Dermis blood vessel endothelial cell (primary cell): Measurements from ENCODE around the gene SPOCK3. TPM values are rescaled to one million over a fixed set of nuclear protein-coding genes. Genes with fewer than 3 reads are reported as not detected.
A peak's percentile ranks its signal among the peaks of the same experiment; 100 is the strongest.

Experiments used
- DNase-seq: peaks from one replicate; pipeline ENCODE4 v3.0.0; 2010
- total RNA-seq: library from RNA; depleted of rRNA; stranded (reverse); fragments of >200 nt; gene quantifications from 2 replicates; pipeline ENCODE4 v1.2.3, GENCODE V29; 2014

The SPOCK3 gene
- total RNA-seq, 1 donor from 2014 or later: not detected

- DNase-seq: no peak
These were observed 62.4 kb downstream of the SPOCK3 start for GRCh38 chr4:167171928-167172327.

DNA sequence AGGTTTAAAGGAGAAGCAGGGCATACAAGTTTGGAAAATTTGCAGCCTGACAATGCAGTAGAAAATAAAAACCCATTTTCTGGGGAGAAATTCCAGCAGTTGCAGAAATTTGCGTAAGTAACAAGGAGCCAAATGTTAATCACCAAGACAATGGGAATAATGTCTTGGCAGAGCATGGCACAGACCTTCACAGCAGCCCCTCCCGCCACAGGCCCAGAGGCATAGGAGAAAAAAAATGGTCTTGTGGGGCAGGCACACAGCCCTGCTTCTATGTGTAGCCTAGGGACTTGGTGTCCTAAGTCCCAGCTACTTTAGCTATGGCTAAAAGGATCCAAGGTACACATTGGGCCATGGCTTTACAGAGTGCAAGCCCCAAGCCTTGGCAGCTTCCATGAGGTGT, 65.7 kb downstream of the SPOCK3 start:
- DNase-seq: no peak

DNA sequence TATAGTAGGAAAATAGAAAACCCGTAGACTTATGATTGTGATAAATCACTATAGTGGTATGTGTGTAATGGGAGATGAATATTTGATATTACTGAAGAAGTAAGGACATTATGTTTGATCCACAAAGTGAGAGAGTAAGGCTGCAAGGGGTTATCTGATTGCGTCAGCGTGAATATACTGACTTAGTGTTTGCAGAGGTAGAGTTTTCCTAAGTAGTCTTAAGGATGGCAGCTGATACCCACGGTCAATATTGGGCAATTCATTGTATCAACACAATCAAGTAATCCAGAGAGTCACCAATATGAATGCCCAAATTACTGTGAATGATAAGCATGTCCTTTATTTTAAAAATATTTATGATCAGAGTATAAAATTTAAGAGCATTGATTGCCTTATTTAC, 83.7 kb downstream of the SPOCK3 start:
- no peak for DNase-seq

GRCh38 chr4:167144605-167145004, 89.7 kb downstream of the SPOCK3 start:
- no peak for DNase-seq

DNA sequence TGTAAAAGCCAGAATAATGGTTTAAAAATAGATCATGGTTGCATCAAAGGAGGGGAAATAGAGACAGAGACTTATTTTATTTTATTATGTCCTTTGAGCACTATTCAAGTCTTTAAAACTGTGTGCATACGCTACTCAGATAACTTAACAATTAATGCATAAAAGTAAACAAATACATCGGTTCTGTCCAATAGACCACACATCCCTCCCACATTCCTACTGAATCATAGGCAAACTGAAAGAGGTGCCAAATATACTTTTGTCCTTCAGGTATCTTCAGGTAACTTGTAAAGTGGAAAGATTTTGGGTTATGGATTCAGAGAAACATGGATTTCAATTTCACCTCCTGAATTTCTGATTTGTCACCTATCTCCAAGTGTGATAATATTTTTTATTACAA, 91.3 kb downstream of the SPOCK3 start:
- DNase-seq: no peak

GRCh38 chr4:167136270-167136669, 98.0 kb downstream of the SPOCK3 start:
- no peak for DNase-seq

DNA sequence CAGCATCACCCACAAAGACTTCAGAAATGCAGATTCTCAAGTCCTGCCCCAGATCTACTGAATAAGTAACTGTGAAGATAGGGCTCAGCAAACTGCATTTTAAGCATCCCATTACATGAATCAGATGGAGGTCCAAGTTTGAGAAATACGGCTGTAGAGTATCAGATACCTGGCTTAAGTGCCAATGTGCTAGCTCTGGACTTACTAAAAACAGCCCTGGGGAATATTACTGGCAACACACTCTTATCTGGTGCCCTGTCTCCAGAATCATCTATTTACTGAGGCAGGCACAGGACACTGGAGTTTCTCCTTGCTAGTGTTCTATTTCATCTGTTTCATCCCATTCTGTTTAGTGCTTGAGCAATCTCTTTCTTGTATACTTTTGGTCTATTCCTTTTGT, 105.1 kb downstream of the SPOCK3 start:
- no peak for DNase-seq

GRCh38 chr4:167119392-167119791, 114.9 kb downstream of the SPOCK3 start:
- no peak for DNase-seq

DNA sequence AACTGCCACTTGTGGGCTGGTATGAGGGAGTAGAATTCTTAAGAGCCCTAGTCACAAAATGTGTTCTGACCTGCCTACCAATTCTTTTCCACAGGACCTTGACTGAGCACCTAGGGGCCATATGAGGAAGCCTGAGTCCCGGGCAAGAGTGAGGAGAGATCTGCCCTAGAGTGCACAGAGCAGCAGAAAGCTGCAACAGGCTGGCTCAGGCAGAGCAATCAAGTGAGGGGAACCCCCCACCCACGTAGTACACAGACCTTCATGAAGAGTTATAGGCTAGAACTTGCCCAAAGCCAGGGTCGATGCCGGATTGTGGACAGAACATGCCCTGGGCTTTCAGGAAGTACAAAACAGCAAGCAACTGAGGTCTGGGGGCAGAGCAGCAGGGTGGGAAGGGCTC, 117.0 kb downstream of the SPOCK3 start:
- no peak for DNase-seq

- DNase-seq: no peak
These were observed 119.8 kb downstream of the SPOCK3 start for GRCh38 chr4:167114416-167114971.

GRCh38 chr4:167111622-167112021, 122.7 kb downstream of the SPOCK3 start:
- DNase-seq: no peak

- no peak for DNase-seq
These were observed 123.2 kb downstream of the SPOCK3 start for GRCh38 chr4:167111092-167111491.

DNA sequence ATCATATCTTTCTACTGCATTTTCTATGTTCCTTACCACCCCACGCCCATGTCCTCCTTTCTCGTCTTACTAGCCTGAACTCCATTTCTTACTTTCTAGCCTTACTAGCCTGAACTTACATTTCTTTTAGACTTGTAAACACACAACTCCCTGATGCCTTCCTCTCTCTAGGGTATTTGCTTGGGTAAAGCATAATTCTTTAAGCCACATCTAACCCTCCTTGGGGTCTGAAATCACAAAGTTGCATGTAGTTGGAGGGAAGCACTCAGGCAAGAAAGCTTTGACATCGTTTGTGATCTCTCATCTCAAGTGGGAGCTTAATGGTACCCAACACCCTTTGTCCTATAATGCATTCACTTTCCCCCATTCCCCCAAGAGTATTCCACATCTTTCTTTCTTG, 124.4 kb downstream of the SPOCK3 start:
- no peak for DNase-seq

- no peak for DNase-seq
These were observed 128.4 kb downstream of the SPOCK3 start for GRCh38 chr4:167105857-167106256.

GRCh38 chr4:167102475-167102874, 131.8 kb downstream of the SPOCK3 start:
- DNase-seq: no peak

DNA sequence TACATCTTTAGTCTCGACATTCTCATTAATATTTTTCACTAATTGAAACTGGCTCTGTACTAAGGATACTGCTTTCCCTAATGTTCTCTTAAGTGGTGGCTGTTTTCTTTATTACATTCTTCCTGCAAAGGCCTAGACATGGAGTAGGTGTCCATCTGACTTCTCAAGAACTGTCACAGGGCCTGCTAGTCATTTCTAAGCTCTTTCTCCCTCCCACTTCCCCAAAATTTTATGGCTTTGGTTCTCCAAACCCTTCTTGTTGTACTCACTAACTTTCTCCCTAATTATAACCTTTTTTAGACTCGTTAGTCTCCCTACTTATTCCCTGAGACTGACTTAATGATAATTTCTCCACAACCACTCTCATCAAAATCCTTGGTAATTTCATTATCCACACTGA, 133.3 kb downstream of the SPOCK3 start:
- no peak for DNase-seq

DNA sequence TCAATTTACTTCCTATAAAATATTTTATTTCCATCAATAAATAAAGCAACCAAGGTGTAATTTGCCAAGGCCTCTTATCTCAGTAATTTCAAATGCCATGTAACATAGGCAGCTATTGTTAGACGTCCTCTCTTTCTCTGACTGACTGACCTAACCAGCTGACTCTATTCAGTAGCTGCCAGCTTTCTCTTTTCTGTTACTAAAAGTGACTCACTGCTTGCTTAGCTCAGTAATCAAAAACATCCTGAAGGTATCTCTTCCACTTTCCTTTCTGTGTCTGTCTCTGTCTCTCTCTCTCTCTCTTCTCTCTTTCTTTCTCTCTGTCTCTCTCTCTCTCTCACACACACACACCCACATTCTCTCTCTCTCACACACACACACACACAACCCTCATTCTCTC, 134.2 kb downstream of the SPOCK3 start:
- DNase-seq: no peak

DNA sequence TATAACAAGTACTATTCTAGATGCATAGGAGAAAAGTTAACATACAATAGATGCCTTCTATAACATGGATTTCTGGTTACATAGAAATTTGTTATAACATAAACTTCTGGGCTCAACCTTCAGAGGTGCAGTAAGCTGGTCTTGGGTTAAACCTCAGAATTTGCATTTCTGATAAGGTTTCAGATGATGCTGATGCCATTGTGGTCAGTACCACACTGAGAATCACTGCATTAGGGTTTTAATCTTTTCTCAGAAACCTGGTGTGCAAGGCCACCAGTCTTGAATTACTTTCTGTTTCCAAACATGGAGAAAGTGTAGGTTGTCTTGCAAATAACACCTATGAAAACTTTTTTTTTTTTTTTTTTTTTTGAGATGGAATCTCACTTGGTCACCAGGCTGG, 146.2 kb downstream of the SPOCK3 start:
- no peak for DNase-seq

GRCh38 chr4:167084321-167084720, 150.0 kb downstream of the SPOCK3 start:
- no peak for DNase-seq

GRCh38 chr4:167079762-167080161, 154.5 kb downstream of the SPOCK3 start:
- DNase-seq: no peak

DNA sequence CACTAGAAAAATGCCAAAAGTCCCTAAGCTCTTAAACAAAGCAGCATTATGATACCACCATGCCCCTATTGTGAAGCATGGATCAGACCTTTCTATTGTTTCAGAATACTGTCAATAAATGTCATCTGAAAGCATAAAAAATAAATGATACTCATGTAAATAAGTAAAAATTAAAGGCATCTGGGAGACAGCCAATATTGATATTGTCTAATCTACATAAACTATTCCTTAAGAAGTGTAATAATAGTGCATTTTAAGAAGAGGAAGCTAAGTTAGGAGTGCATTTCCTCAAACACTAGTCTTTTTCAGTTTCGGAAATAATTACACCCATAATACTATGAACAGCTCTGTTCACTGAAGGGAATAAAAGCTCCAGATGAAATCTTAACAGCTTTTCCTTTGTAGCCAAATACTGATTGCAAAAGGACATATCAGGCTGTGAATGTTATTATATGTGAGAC, 181.6 kb downstream of the SPOCK3 start:
- no peak for DNase-seq

- no peak for DNase-seq
These were observed 185.0 kb downstream of the SPOCK3 start for GRCh38 chr4:167049257-167049656.

DNA sequence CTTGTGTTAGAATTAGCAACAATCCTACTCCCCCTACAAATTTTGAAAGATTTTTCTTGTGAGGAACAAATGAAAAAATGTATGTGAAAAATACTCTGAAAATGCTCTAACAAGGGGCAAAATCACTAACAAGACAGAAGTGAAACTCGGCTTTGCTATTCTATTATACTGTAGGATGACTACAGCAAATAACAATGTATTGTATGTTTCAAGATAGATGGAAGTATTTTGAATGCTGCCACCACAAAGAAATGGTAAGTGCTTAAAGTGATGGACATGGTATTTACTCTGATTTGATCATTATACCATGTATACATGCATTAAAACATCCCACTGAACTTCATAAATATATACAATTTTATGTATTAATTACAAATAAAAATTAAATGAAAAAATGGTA, 192.8 kb downstream of the SPOCK3 start:
- no peak for DNase-seq

DNA sequence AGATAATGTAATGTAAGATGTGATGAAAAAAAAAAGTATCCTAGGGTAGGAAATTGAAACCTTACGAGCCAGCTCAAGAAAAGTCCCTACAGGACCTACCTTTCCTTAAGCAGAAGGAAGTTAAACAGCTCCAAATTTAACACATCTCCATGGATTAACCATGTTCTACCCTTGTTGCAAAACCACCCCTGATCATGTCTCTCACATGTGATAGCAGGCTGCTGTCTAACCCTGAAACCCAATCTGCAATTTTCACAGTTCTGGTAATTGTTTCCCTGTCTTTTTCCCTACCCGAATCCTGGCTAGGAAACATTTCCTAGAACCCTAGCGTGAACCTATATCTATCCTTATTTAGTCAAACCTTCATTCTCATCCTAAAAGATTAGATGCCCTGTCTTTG, 198.9 kb downstream of the SPOCK3 start:
- DNase-seq: no peak

GRCh38 chr4:167034983-167035382, 199.3 kb downstream of the SPOCK3 start:
- DNase-seq: no peak

- DNase-seq: peak; percentile 5
These were observed 201.4 kb downstream of the SPOCK3 start for GRCh38 chr4:167032871-167033270.
